ENCODE measurements around the gene C1GALT1. TPM values are rescaled to one million over a fixed set of nuclear protein-coding genes. Genes with fewer than 3 reads are reported as not detected.

C1GALT1 gene
- total RNA-seq, 1 experiment from 2014 or later: 81.5 TPM

- no peaks in the 10 kb centered on the region; a peak in 1 of 5 replicates for H3K9me3 Mint-ChIP-seq
- H2BK15ac ChIP-seq (ENCODE audit: low read depth, low read length): no peak overlapping the region
- H2BK120ac ChIP-seq (ENCODE audit: low read depth, low read length, poor library complexity, severe bottlenecking): no peak overlapping the region
- no peaks in the 10 kb centered on the region for H3K36me3 Mint-ChIP-seq (ENCODE audit: insufficient read depth in 1 of 3, low read depth in 3 of 3)
- no peak overlapping the region for H4K8ac ChIP-seq (replicated peaks; ENCODE audit: insufficient read length, low read depth, low read length)
- no peak for TF ChIP-seq CTCF (conservative IDR thresholded peaks at IDR 0.05)
- no peak overlapping the region for H3K9ac ChIP-seq (ENCODE audit: extremely low read depth, insufficient read length, low read length)
- no peak overlapping the region for H3K27ac Mint-ChIP-seq
- no peak overlapping the region for H2BK12ac ChIP-seq (ENCODE audit: insufficient read length, low read depth, low read length)
- H3K4me2 ChIP-seq (ENCODE audit: insufficient read depth, insufficient read length, low read length): no peak overlapping the region
- H3K23me2 ChIP-seq (ENCODE audit: insufficient read length, low read depth, low read length, poor library complexity, severe bottlenecking): no peaks in the 10 kb centered on the region
- H3K56ac ChIP-seq (ENCODE audit: insufficient read length, low read depth, low read length): no peak overlapping the region
- H4K5ac ChIP-seq (ENCODE audit: insufficient read length, low read depth, low read length): no peak overlapping the region
- no peak overlapping the region for H3T11ph ChIP-seq (ENCODE audit: low read length)
- H2BK5ac ChIP-seq (ENCODE audit: insufficient read length, low read length): no peak overlapping the region
- no peak overlapping the region for H2AFZ ChIP-seq (ENCODE audit: low read length)
- no peak overlapping the region for H3K4me3 Mint-ChIP-seq
- H3K79me2 ChIP-seq (ENCODE audit: insufficient read depth, low read length): no peaks in the 10 kb centered on the region; the same call in 1 of the 2 replicates
- no CpG with 5 or more reads among the region's 3 CpGs for WGBS (ENCODE audit: extremely low coverage, insufficient read length, low lambda C conversion rate)
- H3K27ac ChIP-seq (ENCODE audit: insufficient read length, low read depth, low read length): no peak overlapping the region
- H3K27me3 Mint-ChIP-seq (ENCODE audit: low read depth): no peaks in the 10 kb centered on the region
- H3K27me3 ChIP-seq (ENCODE audit: insufficient read depth, low read length): no peaks in the 10 kb centered on the region
- no peaks in the 10 kb centered on the region for H4K20me1 ChIP-seq (ENCODE audit: control insufficient read depth, insufficient read depth, insufficient read length)
- H4K91ac ChIP-seq (ENCODE audit: insufficient read length, low read depth, low read length): no peak overlapping the region
- no peak overlapping the region for H2BK20ac ChIP-seq (ENCODE audit: low read depth, low read length, poor library complexity, severe bottlenecking)
- H3K9me3 ChIP-seq (ENCODE audit: control insufficient read depth, low read depth, low read length): no peaks in the 10 kb centered on the region
- DNase-seq: no peak
- H3K18ac ChIP-seq (ENCODE audit: insufficient read length, low read depth, low read length): no peak overlapping the region
- no peak overlapping the region for H3K4ac ChIP-seq (ENCODE audit: low read depth, low read length)
- no peaks in the 10 kb centered on the region; the same call in 1 of the 2 replicates for H3K4me1 ChIP-seq (ENCODE audit: insufficient read depth, low read length)
- no peak overlapping the region for H3K14ac ChIP-seq (ENCODE audit: insufficient read depth, low read length)
- H3K79me1 ChIP-seq (ENCODE audit: insufficient read depth, low read depth, low read length, poor library complexity, severe bottlenecking): no peaks in the 10 kb centered on the region
- H3K23ac ChIP-seq (ENCODE audit: insufficient read length, low read depth, low read length): no peak overlapping the region
- peaks cover 4 to 9% of the 10 kb centered on the region in 2 experiments; a peak in 3 of 4 replicates for H3K4me1 Mint-ChIP-seq
- no peak overlapping the region for H2AK5ac ChIP-seq (ENCODE audit: insufficient read length, low read length)
Observed at GRCh38 chr7:7165372-7165771, 17.0 kb upstream of the C1GALT1 start.
